Measurements from ENCODE around the gene CYP4A22.
"Not testable (repeated sequence)": the region's sequence is repeated elsewhere in the genome, so short reads cannot be mapped to it uniquely, and the experiment has no call there.

CYP4A22 gene, protein sequence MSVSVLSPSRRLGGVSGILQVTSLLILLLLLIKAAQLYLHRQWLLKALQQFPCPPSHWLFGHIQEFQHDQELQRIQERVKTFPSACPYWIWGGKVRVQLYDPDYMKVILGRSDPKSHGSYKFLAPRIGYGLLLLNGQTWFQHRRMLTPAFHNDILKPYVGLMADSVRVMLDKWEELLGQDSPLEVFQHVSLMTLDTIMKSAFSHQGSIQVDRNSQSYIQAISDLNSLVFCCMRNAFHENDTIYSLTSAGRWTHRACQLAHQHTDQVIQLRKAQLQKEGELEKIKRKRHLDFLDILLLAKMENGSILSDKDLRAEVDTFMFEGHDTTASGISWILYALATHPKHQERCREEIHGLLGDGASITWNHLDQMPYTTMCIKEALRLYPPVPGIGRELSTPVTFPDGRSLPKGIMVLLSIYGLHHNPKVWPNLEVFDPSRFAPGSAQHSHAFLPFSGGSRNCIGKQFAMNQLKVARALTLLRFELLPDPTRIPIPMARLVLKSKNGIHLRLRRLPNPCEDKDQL

GRCh38 chr1:47137198-47137597 lies at the start of gene CYP4A22:
TSS of gene CYP4A22 (plus strand) at chr1:47137441. CDS start at chr1:47137486, 45 bp downstream.
- DNase-seq (ENCODE audit: insufficient read length, low spot score) (no peak), FAIRE-seq (no peak)
- no peak for TF ChIP-seq POLR2A (IDR thresholded peaks at IDR 0.05; ENCODE audit: low read depth, low read length)

- DNase-seq (ENCODE audit: insufficient read length, low spot score), result not testable (repeated sequence)
Measured at GRCh38 chr1:47089356-47089755, 47.9 kb upstream of the CYP4A22 start.

GRCh38 chr1:47091476-47091875 lies 45.8 kb upstream of the CYP4A22 start:
- FAIRE-seq, result peak; percentile 91
- DNase-seq (ENCODE audit: insufficient read length, low spot score), result not testable (repeated sequence)

More at GRCh38 chr1:47089356-47089755, 47.9 kb upstream of the CYP4A22 start:
- not testable (repeated sequence) for FAIRE-seq

DNA sequence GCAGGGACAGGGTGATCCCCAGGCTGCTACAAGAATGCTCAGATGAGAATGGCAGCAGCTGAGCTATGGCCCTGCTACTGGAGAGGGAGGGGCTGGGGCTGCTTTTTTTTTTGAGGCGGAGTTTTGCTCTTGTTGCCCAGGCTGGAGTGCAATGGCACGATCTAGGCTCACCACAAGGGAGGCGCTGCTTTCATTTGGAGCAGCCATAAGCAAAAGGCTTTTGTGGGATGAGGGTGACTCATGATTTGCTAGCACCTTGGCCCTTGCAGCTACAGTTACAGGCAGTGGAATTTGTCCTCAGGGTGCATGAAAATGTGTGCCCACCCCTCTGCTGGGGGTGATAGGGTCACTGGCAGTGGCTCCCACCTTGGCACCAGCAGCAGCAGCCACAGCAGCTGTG lies 32.4 kb upstream of the CYP4A22 start:
- TF ChIP-seq POLR2A (IDR thresholded peaks at IDR 0.05; ENCODE audit: low read depth, low read length), result no peak
- FAIRE-seq, result no peak

DNA sequence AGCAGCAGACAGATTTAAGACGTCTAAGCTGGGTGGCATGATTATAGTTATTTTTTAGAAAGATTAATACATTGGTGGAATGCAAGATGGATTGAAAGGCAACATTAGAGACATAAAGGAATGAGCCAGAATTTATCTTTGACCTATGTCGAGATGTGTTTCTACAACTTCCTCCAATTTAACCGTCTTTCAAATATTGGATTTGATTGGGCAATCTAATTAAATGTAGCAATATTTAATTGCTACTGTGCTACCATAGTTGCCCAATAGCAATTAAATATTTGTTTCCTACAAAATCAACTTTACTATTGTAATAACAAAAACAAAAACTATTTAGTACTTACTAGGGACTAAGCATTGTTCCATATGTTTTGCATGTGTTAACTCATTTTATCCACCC lies 30.4 kb upstream of the CYP4A22 start:
- DNase-seq (ENCODE audit: insufficient read length, low spot score), result no peak
- no peak for TF ChIP-seq POLR2A (IDR thresholded peaks at IDR 0.05; ENCODE audit: low read depth, low read length)
- no peak for FAIRE-seq

More for the DNA sequence above, 32.4 kb upstream of the CYP4A22 start:
- DNase-seq (ENCODE audit: insufficient read length, low spot score), result no peak

- FAIRE-seq, result peak; percentile 97
Measured at GRCh38 chr1:47107851-47108574, 29.2 kb upstream of the CYP4A22 start.

GRCh38 chr1:47109482-47109881 lies 27.8 kb upstream of the CYP4A22 start:
- DNase-seq (ENCODE audit: insufficient read length, low spot score); FAIRE-seq: not testable (repeated sequence)

More at GRCh38 chr1:47107851-47108574, 29.2 kb upstream of the CYP4A22 start:
- not testable (repeated sequence) for DNase-seq (ENCODE audit: insufficient read length, low spot score)

GRCh38 chr1:47113178-47113577 lies 24.1 kb upstream of the CYP4A22 start:
- TF ChIP-seq POLR2A (IDR thresholded peaks at IDR 0.05; ENCODE audit: low read depth, low read length), result no peak
- FAIRE-seq (no peak), DNase-seq (ENCODE audit: insufficient read length, low spot score) (no peak)

DNA sequence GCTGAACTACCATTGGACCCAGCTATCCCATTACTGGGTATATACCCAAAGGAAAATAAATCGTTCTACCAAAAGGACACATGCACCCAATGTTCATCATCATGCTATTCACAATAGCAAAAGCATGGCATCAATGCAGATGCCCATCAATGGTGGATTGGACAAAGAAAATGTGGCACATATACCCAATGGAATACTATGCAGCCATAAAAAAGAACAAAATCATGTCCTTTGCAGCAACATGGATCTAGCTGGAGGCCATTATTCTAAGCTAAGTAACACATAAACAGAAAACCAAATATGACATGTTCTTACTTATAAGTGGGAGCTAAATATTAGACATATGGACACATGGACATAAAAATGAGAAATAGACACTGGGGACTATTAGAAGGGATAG lies 16.2 kb upstream of the CYP4A22 start:
- not testable (repeated sequence) for DNase-seq (ENCODE audit: insufficient read length, low spot score); FAIRE-seq

DNA sequence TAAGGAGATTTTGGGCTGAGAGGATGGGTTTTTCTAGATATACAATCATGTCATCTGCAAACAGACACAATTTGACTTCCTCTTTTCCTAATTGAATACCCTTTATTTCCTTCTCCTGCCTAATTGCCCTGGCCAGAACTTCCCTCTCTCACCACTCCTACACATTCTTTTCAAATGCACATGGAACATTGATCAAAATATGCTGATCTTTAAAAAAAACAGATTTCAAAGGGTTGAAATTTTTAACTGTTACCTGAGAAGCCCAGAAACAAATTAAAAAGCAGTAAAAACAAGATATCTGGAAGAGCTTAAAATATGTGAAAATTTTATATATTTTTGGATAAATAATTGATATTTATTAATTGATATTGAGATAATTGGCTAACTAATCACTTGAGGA lies 12.4 kb upstream of the CYP4A22 start:
- FAIRE-seq; DNase-seq (ENCODE audit: insufficient read length, low spot score): not testable (repeated sequence)

DNA sequence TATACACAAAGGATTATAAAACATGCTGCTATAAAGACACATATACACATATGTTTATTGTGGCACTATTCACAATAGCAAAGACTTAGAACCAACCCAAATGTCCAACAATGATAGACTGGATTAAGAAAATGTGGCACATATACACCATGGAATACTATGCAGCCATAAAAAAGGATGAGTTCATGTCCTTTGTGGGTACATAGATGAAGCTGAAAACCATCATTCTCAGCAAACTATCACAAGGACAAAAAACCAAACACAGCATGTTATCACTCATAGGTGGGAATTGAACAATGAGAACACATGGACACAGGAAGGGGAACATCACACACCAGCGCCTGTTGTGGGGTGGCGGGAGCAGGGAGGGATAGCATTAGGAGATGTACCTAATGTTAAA lies 10.2 kb upstream of the CYP4A22 start:
- FAIRE-seq; DNase-seq (ENCODE audit: insufficient read length, low spot score): not testable (repeated sequence)

- no peak for FAIRE-seq
- DNase-seq (ENCODE audit: insufficient read length, low spot score), result no peak
- TF ChIP-seq POLR2A (IDR thresholded peaks at IDR 0.05; ENCODE audit: low read depth, low read length), result no peak
Measured at GRCh38 chr1:47128221-47128620, 9.0 kb upstream of the CYP4A22 start.

GRCh38 chr1:47128854-47129253 lies 8.4 kb upstream of the CYP4A22 start:
- peak; percentile 80 for FAIRE-seq
- DNase-seq (ENCODE audit: insufficient read length, low spot score), result not testable (repeated sequence)

DNA sequence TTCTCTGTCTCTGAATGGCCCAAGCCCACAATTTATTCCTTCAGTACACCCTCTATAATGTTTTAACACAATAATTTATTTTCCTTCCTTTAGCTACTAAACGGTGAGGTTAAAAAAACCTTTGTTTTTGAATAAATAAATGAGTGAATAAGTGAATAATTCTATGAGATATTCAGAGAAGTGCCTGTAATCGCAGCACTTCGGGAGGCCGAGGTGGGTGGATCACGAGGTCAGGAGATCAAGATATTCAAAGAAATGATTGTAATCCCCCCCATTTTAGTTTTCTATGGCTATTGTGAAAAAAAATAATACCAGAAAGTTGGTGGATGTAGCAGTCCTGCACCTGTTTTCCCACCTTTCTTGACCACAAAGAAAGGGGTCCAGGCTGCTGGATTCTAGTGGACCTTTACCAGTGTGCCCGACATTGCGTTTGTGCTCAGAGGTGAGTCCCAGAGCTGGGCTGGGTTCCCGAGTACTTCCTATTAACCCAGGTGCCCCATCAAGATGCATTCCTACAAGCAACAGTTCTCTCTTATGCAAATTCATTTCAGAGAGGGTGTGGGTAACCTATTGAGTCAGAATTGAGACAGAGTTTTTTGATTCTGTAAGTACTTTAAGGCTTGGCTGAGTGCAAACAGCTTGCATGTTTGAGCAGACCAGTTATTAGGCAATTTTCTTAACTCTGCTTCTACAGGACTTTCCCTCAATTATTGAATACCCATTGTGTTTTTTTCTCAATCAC lies 7.6 kb upstream of the CYP4A22 start:
- DNase-seq (ENCODE audit: insufficient read length, low spot score), result not testable (repeated sequence)

DNA sequence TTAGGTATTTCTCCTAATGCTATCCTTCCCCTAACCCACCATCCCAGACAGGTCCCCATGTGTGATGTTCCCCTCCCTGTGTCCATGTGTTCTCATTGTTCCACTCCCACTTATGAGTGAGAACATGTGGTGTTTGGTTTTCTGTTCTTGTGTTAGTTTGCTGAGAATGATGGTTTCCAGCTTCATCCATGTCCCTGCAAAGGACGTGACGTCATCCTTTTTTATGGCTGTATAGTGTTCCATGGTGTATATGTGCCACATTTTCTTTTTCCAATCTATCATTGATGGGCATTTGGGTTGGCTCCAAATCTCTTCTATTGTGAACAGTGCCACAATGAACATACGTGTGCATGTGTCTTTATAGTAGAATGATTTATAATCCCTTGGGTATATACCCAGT lies 4.6 kb upstream of the CYP4A22 start:
- not testable (repeated sequence) for DNase-seq (ENCODE audit: insufficient read length, low spot score); FAIRE-seq

More for the DNA sequence above, 7.6 kb upstream of the CYP4A22 start:
- not testable (repeated sequence) for FAIRE-seq
